Measurements from ENCODE around the gene ADA.
"Not testable (repeated sequence)": the region's sequence is repeated elsewhere in the genome, so short reads cannot be mapped to it uniquely, and the experiment has no call there.

ADA gene

GRCh38 chr20:44597516-44597915 lies 54.0 kb downstream of the ADA start:
- DNase-seq = no peak

- no peak for DNase-seq
These were observed 54.6 kb downstream of the ADA start for GRCh38 chr20:44596876-44597275.

- no peak for DNase-seq
These were observed 55.5 kb downstream of the ADA start for GRCh38 chr20:44596010-44596409.

- no peak for DNase-seq
These were observed 56.8 kb downstream of the ADA start for GRCh38 chr20:44594730-44595129.

- DNase-seq = no peak
These were observed 57.7 kb downstream of the ADA start for GRCh38 chr20:44593751-44594150.

- DNase-seq = no peak
These were observed 59.1 kb downstream of the ADA start for GRCh38 chr20:44592366-44592765.

GRCh38 chr20:44590980-44591778 lies 60.3 kb downstream of the ADA start:
- DNase-seq = no peak

- no peak for DNase-seq
These were observed 62.0 kb downstream of the ADA start for GRCh38 chr20:44589537-44589936.

GRCh38 chr20:44588321-44588720 lies 63.2 kb downstream of the ADA start:
- not testable (repeated sequence) for DNase-seq

GRCh38 chr20:44587035-44587980 lies 64.2 kb downstream of the ADA start:
- DNase-seq = no peak

GRCh38 chr20:44586289-44586911 lies 65.1 kb downstream of the ADA start:
- peak in 1 of 2 donors; percentile 81 for DNase-seq

GRCh38 chr20:44585057-44585963 lies 66.2 kb downstream of the ADA start:
- DNase-seq = no peak

GRCh38 chr20:44584162-44584561 lies 67.3 kb downstream of the ADA start:
- no peak for DNase-seq

GRCh38 chr20:44583157-44583556 lies 68.3 kb downstream of the ADA start:
- no peak for DNase-seq

GRCh38 chr20:44582311-44583025 lies 69.0 kb downstream of the ADA start, which contains the start of gene PKIG:
Gene PKIG, plus strand, starts transcription at chr20:44582579. Its CDS starts 31,978 bp downstream, at chr20:44614557.
- no peak for DNase-seq

- DNase-seq = no peak
These were observed 70.0 kb downstream of the ADA start for GRCh38 chr20:44581515-44581914.

GRCh38 chr20:44580581-44581268 lies 70.8 kb downstream of the ADA start:
- no peak for DNase-seq

- no peak for DNase-seq
These were observed 72.0 kb downstream of the ADA start for GRCh38 chr20:44579313-44580081.

GRCh38 chr20:44576297-44576696 lies 75.2 kb downstream of the ADA start:
- peak; percentile 8 to 50 for DNase-seq

GRCh38 chr20:44574372-44574771 lies 77.1 kb downstream of the ADA start:
- no peak for DNase-seq

Data from CD4-positive, alpha-beta T cell treated with Interferon alpha-2 for 1 hour (primary cell).